ENCODE results near the gene PLA2G2F. TPM values are rescaled to one million over a fixed set of nuclear protein-coding genes. Genes with fewer than 3 reads are reported as not detected.
A peak's percentile ranks its signal among the peaks of the same experiment; 100 is the strongest.

Gene PLA2G2F
- total and polyA plus RNA-seq, 2 of the 8 experiments (the other 6 are each of a cell fraction or from before 2014, with no cell fraction given): not detected

- Histone ChIP-seq H2AK5ac (ENCODE audit: low read depth, low read length) (peak overlapping the region; percentile 9; the same call in 1 of the 2 replicates), H2BK15ac (ENCODE audit: low read length) (no peak overlapping the region), H4K20me1 (replicated peaks in 1 of 2; ENCODE audit: control insufficient read depth in 1 of 2, insufficient read depth in 2 of 2, low read length in 2 of 2) (peaks cover 0 to 1% of the 10 kb centered on the region in 2 experiments), H3K79me1 (ENCODE audit: low read depth, low read length) (no peaks in the 10 kb centered on the region; the same call in 1 of the 2 replicates), H3K56ac (replicated peaks; ENCODE audit: insufficient read length, low read depth, low read length) (no peak overlapping the region), H2BK12ac (ENCODE audit: low read depth, low read length) (peak overlapping the region; percentile 93; the same call in 1 of the 2 replicates), H2BK5ac (ENCODE audit: low read depth, low read length) (no peak overlapping the region), H4K8ac (ENCODE audit: extremely low read depth, insufficient read depth, low read length) (no peak overlapping the region), H3K9me3 (ENCODE audit: insufficient read depth in 2 of 2, low read depth in 1 of 2, low read length in 1 of 2) (peaks cover 5 to 10% of the 10 kb centered on the region in 2 experiments), H2BK120ac (replicated peaks; ENCODE audit: low read depth, low read length) (no peak overlapping the region), H3K4ac (replicated peaks; ENCODE audit: insufficient read length, low read depth, low read length) (no peak overlapping the region), H3K36me3 (ENCODE audit: control insufficient read depth in 2 of 4, insufficient read depth in 4 of 4, low read length in 3 of 4) (no peaks in the 10 kb centered on the region), H3K18ac (ENCODE audit: extremely low read depth, low read length) (peak overlapping the region; percentile 81; the same call in 1 of the 2 replicates), H3K27ac (ENCODE audit: low read depth, low read length) (no peak overlapping the region), H3K14ac (ENCODE audit: insufficient read length) (no peak overlapping the region), H3K4me2 (ENCODE audit: insufficient read depth in 1 of 2, low read depth in 2 of 2, low read length in 2 of 2) (no peak overlapping the region), H3K23ac (ENCODE audit: insufficient read length) (no peak overlapping the region), H4K5ac (ENCODE audit: insufficient read length, low read depth, low read length) (no peak overlapping the region), H3K4me1 (replicated peaks in 1 of 4; ENCODE audit: control insufficient read depth in 3 of 4, insufficient read depth in 4 of 4, low read length in 3 of 4) (peaks cover 0 to 5% (median 0%) of the 10 kb centered on the region in 4 experiments; a peak in 2 of 7 replicates), H3K79me2 (ENCODE audit: control insufficient read depth in 1 of 2, insufficient read depth in 2 of 2, low read length in 2 of 2) (no peaks in the 10 kb centered on the region), H3K23me2 (ENCODE audit: low read depth, low read length) (no peaks in the 10 kb centered on the region), H3K9ac (replicated peaks in 1 of 4; ENCODE audit: extremely low read depth in 1 of 4, low read depth in 3 of 4, low read length in 3 of 4) (no peak overlapping the region), H4K91ac (replicated peaks; ENCODE audit: insufficient read length, low read length) (no peak overlapping the region), H3K27me3 (replicated peaks in 1 of 4; ENCODE audit: control insufficient read depth in 3 of 4, extremely low read depth in 1 of 4, insufficient read depth in 3 of 4, low read length in 3 of 4) (no peaks in the 10 kb centered on the region), H2BK20ac (ENCODE audit: low read length) (no peak overlapping the region), H3K4me3 (ENCODE audit: extremely low read depth in 1 of 4, insufficient read depth in 2 of 4, low read depth in 3 of 4, low read length in 4 of 4) (no peak overlapping the region), H2AFZ (ENCODE audit: low read length) (no peak overlapping the region)
- POLR2A ChIA-PET (ENCODE audit: partially characterized antibody): no interaction called here
- no peak for DNase-seq (ENCODE audit: low read depth in 1 of 2, low spot score in 2 of 2)
- no peak for FAIRE-seq
- CTCF ChIA-PET (ENCODE audit: partially characterized antibody): interaction anchor here (0.6 to 8.4 kb wide), 46 partner anchors 8 to 328 kb away, joined by 3 to 89 read pairs (median 5); partner anchors contain the start of genes PLA2G2A and PLA2G2D
- WGBS, 2 experiments (ENCODE audit: extremely low coverage in 1 of 2, insufficient coverage in 1 of 2, insufficient read length in 1 of 2, insufficient replicate concordance in 2 of 2, low coverage in 1 of 2, low lambda C conversion rate in 2 of 2, missing lambda C conversion rate in 1 of 2): 86% methylated on average over 16 of the region's 16 CpGs; no CpG with 5 or more reads in 1 of the 2 experiments
- TF ChIP-seq JUN (IDR thresholded peaks at IDR 0.05; ENCODE audit: low read depth, low read length): peak; percentile 48; the same call in 1 of the 2 replicates
- no peak for TF ChIP-seq CBX8 (IDR thresholded peaks at IDR 0.05; ENCODE audit: borderline replicate concordance, low read depth, low read length)
- no peak for TF ChIP-seq CBX5 (IDR thresholded peaks at IDR 0.05; ENCODE audit: low read depth, low read length)
- no peak for TF ChIP-seq RXRA (IDR thresholded peaks at IDR 0.05; ENCODE audit: insufficient read depth, low read depth, low read length)
- TF ChIP-seq KDM1A (IDR thresholded peaks at IDR 0.05; ENCODE audit: borderline replicate concordance, low read length): peak; percentile 48; the same call in 1 of the 2 replicates
- TF ChIP-seq TAF1 (IDR thresholded peaks at IDR 0.05; ENCODE audit: low read depth, low read length): no peak
- TF ChIP-seq CTCF (IDR thresholded peaks at IDR 0.05; ENCODE audit: control extremely low read depth in 1 of 3, insufficient read depth in 1 of 3, low read depth in 1 of 3, low read length in 3 of 3): peak; percentile 33 to 74 (median 65)
- peak; percentile 58 to 74 for TF ChIP-seq RAD21 (IDR thresholded peaks at IDR 0.05 in 1 of 2, conservative IDR thresholded peaks at IDR 0.05 in 1 of 2; ENCODE audit: low read depth in 2 of 2, low read length in 2 of 2)
- no peak for TF ChIP-seq POU5F1 (IDR thresholded peaks at IDR 0.05; ENCODE audit: low read depth, low read length)
- TF ChIP-seq POLR2A (IDR thresholded peaks at IDR 0.05; ENCODE audit: control extremely low read depth in 1 of 2, low read depth in 2 of 2, low read length in 2 of 2): no peak
- no peak for TF ChIP-seq GABPA (IDR thresholded peaks at IDR 0.05; ENCODE audit: borderline replicate concordance, insufficient read depth, low read length)
Measured at GRCh38 chr1:20165522-20165951, 26.4 kb downstream of the PLA2G2F start.
